Neural crest cell (in vitro differentiated cells): ENCODE results near the gene C12orf56. TPM values are rescaled to one million over a fixed set of nuclear protein-coding genes. Genes with fewer than 3 reads are reported as not detected.
A peak's percentile ranks its signal among the peaks of the same experiment; 100 is the strongest.

ENCODE experiments used
- DNase-seq: peaks from one replicate; pipeline ENCODE4 v3.0.0; 2021; ENCODE audit warnings: low read depth, mixed read lengths, low spot score
- H3K27ac Mint-ChIP-seq: one replicate; pipeline ENCODE4 v1.8.0; 2021; ENCODE audit warnings: mild to moderate bottlenecking, mixed read lengths; ENCODE audit not compliant: unreplicated experiment
- H3K27me3 Mint-ChIP-seq: 2 replicates; pipeline ENCODE4 v1.8.0; 2021; ENCODE audit warnings: low read depth, mild to moderate bottlenecking, mixed read lengths
- H3K36me3 Mint-ChIP-seq: 2 replicates; pipeline ENCODE4 v1.8.0; 2021; ENCODE audit warnings: low read depth, mild to moderate bottlenecking, mixed read lengths
- H3K4me1 Mint-ChIP-seq: 2 replicates; pipeline ENCODE4 v1.8.0; 2021; ENCODE audit warnings: mixed read lengths
- H3K4me3 Mint-ChIP-seq: one replicate; pipeline ENCODE4 v1.8.0; 2021; ENCODE audit warnings: mild to moderate bottlenecking, mixed read lengths
- H3K9me3 Mint-ChIP-seq: 2 replicates; pipeline ENCODE4 v1.8.0; 2021; ENCODE audit warnings: mixed read lengths
- long read RNA-seq: library from polyadenylated mRNA; unstranded; transcript quantifications from one replicate; pipeline ENCODE4 v2.0.0, GENCODE V29; 2020
- total RNA-seq: library from RNA; stranded (reverse); gene quantifications from 2 replicates; pipeline ENCODE4 v1.2.1, GENCODE V29; 2021
- TF ChIP-seq, protein P1 (sequence below): fragments of 200-600 bp; sonication (generic); conservative IDR thresholded peaks from 2 replicates; pipeline ENCODE4 v1.5.0; 2021; ENCODE audit warnings: antibody characterized with exemption, mild to moderate bottlenecking

C12orf56 gene, protein sequence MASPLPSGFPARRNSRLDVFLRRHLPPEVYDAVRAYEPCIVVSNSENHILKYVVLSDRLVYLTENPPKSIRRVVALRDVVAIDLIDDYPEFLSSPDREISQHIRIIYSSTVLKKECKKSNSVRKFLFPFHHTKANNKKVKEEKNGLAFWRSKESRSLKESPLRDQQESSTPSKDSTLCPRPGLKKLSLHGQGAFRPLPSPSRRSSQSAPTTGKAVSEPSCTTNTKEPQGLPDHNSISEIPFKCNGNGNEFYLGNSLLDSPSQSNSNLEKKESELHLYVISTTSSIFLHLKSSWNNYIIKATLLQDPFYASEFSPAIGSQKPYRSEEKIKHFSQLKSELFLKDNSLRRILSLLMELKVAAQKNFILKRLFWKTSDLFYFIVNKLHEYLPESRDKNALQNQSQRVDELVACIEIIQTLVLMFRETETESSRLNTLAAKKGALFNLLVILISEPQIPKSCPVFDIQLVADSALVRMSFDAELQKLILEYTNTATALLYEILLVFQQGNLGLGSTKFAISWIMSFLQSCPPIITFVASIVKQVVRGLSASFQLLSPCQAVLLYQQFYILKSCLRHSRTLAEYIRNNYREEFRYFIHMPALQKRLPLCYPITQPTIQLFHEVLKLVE
- total RNA-seq = 0.51 and 1.2 TPM in 2 replicates
- long read RNA-seq, partial matches to known transcripts = 0 of 1 reads
- long read RNA-seq, other reads (novel, unspliced or antisense) = 1 of 1 reads

DNA sequence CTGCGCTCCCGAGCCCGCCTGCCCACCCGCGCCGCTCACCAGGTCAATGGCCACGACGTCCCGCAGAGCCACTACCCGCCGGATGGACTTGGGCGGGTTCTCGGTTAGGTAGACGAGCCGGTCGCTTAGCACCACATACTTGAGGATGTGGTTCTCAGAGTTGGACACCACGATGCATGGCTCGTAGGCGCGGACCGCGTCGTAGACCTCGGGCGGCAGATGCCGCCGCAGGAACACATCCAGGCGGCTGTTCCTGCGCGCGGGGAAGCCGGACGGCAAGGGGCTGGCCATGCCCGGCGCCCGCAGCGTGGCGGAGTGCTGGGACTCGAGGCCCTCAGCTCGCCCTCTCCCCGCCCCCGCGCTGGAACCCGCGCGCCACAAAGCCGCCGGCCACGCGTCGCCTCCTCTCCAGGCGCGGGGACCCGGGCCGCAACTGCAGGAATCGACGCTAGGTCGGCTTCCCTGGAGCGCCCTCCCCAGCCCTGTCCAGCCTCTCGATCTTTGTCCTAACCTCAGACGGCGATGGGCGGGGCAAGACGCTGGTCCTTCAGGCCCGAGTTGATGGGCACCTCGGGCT lies at the start of gene C12orf56:
TSS of gene C12orf56 (minus strand) at position 484 of the 577 bp plus-strand sequence. CDS start at position 291, 193 bp downstream.
- Mint-ChIP-seq H3K36me3 (no peaks in the 10 kb centered on the region), H3K27me3 (peaks cover 7% of the 10 kb centered on the region), H3K4me3 (peak within 1 kb of the TSS; percentile 51), H3K4me1 (no peaks in the 10 kb centered on the region), H3K27ac (no peak within 1 kb of the TSS), H3K9me3 (no peaks in the 10 kb centered on the region)
- DNase-seq = peak; percentile 11
- TF ChIP-seq, protein P1, sequence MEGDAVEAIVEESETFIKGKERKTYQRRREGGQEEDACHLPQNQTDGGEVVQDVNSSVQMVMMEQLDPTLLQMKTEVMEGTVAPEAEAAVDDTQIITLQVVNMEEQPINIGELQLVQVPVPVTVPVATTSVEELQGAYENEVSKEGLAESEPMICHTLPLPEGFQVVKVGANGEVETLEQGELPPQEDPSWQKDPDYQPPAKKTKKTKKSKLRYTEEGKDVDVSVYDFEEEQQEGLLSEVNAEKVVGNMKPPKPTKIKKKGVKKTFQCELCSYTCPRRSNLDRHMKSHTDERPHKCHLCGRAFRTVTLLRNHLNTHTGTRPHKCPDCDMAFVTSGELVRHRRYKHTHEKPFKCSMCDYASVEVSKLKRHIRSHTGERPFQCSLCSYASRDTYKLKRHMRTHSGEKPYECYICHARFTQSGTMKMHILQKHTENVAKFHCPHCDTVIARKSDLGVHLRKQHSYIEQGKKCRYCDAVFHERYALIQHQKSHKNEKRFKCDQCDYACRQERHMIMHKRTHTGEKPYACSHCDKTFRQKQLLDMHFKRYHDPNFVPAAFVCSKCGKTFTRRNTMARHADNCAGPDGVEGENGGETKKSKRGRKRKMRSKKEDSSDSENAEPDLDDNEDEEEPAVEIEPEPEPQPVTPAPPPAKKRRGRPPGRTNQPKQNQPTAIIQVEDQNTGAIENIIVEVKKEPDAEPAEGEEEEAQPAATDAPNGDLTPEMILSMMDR = no peak

DNA sequence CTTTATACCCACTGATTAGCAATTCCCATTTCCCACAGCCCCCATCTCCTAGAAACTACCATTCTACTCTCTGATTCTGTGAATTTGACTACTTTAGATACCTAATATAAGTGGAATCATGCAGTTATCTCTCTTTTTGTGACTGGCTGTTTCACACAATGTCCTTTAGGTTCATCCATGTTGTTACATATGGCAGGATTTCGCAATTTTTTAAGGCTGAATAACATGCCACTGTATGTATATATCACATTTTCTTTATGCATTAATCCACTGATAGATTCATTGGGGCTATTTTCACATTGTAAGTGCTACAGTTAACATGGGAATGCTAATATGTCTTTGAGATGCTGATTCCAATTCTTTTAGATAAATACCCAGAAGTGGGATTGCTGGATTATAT lies 49.5 kb upstream of the C12orf56 start:
- TF ChIP-seq, protein P1 = no peak
- no peak for DNase-seq
- no peak overlapping the region for H3K4me3 Mint-ChIP-seq
- H3K4me1 Mint-ChIP-seq = no peaks in the 10 kb centered on the region
- no peaks in the 10 kb centered on the region for H3K27me3 Mint-ChIP-seq
- H3K27ac Mint-ChIP-seq = no peak overlapping the region
- peaks cover 10% of the 10 kb centered on the region for H3K36me3 Mint-ChIP-seq
- no peaks in the 10 kb centered on the region for H3K9me3 Mint-ChIP-seq

DNA sequence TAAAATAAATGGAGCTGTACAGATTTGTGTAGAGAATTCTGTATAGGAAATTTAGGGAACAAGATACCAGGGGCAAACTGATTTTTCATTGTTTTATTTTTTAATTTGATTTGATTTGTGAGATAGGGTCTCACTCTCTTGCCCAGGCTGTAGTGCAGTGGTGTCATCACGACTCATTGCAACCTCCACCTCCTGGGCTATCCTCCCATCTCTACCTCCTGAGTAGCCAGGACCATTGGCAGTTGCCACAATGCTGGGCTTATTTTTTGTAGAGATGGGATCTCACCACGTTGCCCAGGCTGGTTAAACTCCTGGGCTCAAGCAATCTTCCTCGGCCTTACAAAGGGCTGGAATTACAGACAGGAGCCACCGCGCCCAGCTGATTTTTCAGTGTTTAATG lies 43.4 kb upstream of the C12orf56 start:
- H3K9me3 Mint-ChIP-seq = no peaks in the 10 kb centered on the region
- no peak overlapping the region for H3K4me3 Mint-ChIP-seq
- H3K27ac Mint-ChIP-seq = peak overlapping the region; percentile 58
- peaks cover 17% of the 10 kb centered on the region for H3K36me3 Mint-ChIP-seq
- no peaks in the 10 kb centered on the region for H3K4me1 Mint-ChIP-seq
- DNase-seq = no peak
- no peaks in the 10 kb centered on the region for H3K27me3 Mint-ChIP-seq
- TF ChIP-seq, protein P1 = no peak

DNA sequence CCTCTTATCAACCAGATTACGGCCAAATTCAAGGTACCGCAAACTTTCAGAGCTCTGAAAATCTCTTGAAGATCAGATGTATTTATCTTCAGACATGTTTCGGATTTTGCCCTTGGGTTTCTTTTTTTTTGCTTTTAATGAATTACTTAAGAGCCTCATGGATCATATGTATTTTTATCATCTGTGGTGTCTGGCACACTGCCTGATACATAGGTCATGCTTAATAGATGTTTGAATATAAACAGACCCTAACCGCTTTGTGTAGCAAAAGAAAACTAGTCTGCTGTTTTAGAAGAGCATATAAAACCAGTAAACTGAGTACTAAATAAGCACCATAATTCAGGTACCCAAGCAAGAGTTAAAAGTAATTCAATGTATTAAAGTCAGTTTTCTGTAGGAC lies 41.2 kb upstream of the C12orf56 start:
- peaks cover 16% of the 10 kb centered on the region for H3K36me3 Mint-ChIP-seq
- H3K4me1 Mint-ChIP-seq = no peaks in the 10 kb centered on the region
- no peaks in the 10 kb centered on the region for H3K27me3 Mint-ChIP-seq
- no peaks in the 10 kb centered on the region for H3K9me3 Mint-ChIP-seq
- no peak overlapping the region for H3K4me3 Mint-ChIP-seq
- TF ChIP-seq, protein P1 = no peak
- DNase-seq = no peak
- H3K27ac Mint-ChIP-seq = peak overlapping the region; percentile 50

DNA sequence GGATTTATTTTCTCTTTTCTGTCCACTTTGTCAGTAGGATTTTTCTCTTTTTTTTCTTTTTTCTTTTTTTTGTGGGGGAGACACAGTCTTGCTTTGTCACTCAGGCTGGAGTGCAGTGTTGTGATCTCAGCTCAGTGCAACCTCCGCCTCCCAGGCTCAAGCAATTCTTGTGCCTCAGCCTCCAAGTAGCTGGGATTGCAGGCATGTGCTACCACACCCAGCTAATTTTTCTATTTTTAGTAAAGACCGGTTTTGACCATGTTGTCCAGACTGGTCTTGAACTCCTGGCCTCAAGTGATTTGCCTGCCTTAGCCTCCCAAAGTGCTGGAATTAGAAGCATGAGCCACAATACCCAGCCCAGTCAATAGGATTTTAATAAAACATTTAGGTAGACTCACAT lies 40.3 kb upstream of the C12orf56 start:
- H3K4me3 Mint-ChIP-seq = no peak overlapping the region

More for the DNA sequence above, 40.3 kb upstream of the C12orf56 start:
- TF ChIP-seq, protein P1 = no peak
- H3K27me3 Mint-ChIP-seq = no peaks in the 10 kb centered on the region
- H3K4me1 Mint-ChIP-seq = no peaks in the 10 kb centered on the region
- no peak overlapping the region for H3K27ac Mint-ChIP-seq
- peaks cover 13% of the 10 kb centered on the region for H3K36me3 Mint-ChIP-seq
- H3K9me3 Mint-ChIP-seq = no peaks in the 10 kb centered on the region
- DNase-seq = no peak
